ENCODE results near the gene PLCH1.
"Not testable (repeated sequence)": the region's sequence is repeated elsewhere in the genome, so short reads cannot be mapped to it uniquely, and the experiment has no call there.

The PLCH1 gene

DNA sequence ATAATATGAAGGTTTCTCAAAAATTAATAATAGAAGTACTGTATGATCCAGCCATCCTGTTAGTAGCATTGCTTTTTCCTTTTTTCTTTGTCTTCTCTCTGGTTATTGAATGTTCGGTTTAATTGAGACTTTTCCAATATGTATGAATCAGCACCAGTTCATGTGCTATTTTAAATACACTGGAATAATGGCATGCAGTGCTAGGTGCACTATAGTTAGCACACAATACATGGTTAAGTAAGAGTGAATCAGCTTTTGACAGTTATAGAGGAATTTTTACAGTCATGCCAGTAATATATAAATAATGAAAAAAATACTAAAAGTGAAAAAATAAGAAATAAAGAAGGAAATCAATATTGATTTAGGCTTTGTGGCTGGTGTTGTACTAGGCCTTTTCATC is 337.5 kb downstream of the PLCH1 start:
- no peaks in the 10 kb centered on the region for H3K27me3 ChIP-seq (ENCODE audit: insufficient read depth, poor library complexity, severe bottlenecking)
- H3K4me3 ChIP-seq (replicated peaks; ENCODE audit: insufficient read depth, low read length): no peak overlapping the region
- DNase-seq (ENCODE audit: low read depth in 1 of 2, low spot score in 1 of 2): no peak
- TF ChIP-seq, protein P1, sequence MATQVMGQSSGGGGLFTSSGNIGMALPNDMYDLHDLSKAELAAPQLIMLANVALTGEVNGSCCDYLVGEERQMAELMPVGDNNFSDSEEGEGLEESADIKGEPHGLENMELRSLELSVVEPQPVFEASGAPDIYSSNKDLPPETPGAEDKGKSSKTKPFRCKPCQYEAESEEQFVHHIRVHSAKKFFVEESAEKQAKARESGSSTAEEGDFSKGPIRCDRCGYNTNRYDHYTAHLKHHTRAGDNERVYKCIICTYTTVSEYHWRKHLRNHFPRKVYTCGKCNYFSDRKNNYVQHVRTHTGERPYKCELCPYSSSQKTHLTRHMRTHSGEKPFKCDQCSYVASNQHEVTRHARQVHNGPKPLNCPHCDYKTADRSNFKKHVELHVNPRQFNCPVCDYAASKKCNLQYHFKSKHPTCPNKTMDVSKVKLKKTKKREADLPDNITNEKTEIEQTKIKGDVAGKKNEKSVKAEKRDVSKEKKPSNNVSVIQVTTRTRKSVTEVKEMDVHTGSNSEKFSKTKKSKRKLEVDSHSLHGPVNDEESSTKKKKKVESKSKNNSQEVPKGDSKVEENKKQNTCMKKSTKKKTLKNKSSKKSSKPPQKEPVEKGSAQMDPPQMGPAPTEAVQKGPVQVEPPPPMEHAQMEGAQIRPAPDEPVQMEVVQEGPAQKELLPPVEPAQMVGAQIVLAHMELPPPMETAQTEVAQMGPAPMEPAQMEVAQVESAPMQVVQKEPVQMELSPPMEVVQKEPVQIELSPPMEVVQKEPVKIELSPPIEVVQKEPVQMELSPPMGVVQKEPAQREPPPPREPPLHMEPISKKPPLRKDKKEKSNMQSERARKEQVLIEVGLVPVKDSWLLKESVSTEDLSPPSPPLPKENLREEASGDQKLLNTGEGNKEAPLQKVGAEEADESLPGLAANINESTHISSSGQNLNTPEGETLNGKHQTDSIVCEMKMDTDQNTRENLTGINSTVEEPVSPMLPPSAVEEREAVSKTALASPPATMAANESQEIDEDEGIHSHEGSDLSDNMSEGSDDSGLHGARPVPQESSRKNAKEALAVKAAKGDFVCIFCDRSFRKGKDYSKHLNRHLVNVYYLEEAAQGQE (IDR thresholded peaks at IDR 0.05; ENCODE audit: insufficient replicate concordance, low read depth): no peak
- TF ChIP-seq GABPA (IDR thresholded peaks at IDR 0.05; ENCODE audit: low read depth) (no peak), POLR2AphosphoS5 (IDR thresholded peaks at IDR 0.05; ENCODE audit: low read depth) (no peak), SPI1 (IDR thresholded peaks at IDR 0.05; ENCODE audit: borderline replicate concordance, low read depth) (no peak)
- TF ChIP-seq, protein P2, sequence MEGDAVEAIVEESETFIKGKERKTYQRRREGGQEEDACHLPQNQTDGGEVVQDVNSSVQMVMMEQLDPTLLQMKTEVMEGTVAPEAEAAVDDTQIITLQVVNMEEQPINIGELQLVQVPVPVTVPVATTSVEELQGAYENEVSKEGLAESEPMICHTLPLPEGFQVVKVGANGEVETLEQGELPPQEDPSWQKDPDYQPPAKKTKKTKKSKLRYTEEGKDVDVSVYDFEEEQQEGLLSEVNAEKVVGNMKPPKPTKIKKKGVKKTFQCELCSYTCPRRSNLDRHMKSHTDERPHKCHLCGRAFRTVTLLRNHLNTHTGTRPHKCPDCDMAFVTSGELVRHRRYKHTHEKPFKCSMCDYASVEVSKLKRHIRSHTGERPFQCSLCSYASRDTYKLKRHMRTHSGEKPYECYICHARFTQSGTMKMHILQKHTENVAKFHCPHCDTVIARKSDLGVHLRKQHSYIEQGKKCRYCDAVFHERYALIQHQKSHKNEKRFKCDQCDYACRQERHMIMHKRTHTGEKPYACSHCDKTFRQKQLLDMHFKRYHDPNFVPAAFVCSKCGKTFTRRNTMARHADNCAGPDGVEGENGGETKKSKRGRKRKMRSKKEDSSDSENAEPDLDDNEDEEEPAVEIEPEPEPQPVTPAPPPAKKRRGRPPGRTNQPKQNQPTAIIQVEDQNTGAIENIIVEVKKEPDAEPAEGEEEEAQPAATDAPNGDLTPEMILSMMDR (IDR thresholded peaks at IDR 0.05; ENCODE audit: insufficient read depth, low read length): no peak
- H3K27ac ChIP-seq (replicated peaks): no peak overlapping the region

DNA sequence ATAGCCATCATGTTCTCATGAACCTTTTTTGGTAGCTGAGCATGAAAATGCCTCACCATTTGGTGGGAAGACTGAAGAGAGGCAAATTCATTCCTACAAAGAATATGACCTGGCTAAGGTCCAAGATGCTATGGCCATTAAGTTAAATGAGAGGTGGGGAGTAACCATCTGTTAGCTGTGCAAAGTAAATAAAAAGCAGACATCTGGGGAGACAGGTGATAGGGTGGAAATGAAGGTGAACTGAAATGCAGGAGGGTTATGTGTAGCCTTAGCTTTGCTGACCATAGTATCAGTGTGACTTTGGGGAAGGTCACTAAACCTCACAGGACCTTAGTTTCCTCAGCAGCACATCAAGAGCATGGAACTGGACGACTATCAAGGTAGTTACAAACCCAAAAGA is 340.4 kb downstream of the PLCH1 start:
- no peak for DNase-seq (ENCODE audit: low read depth in 1 of 2, low spot score in 1 of 2)
- Histone ChIP-seq H3K27ac (replicated peaks) (no peak overlapping the region), H3K27me3 (ENCODE audit: insufficient read depth, poor library complexity, severe bottlenecking) (no peaks in the 10 kb centered on the region), H3K4me3 (replicated peaks; ENCODE audit: insufficient read depth, low read length) (no peak overlapping the region)
- TF ChIP-seq, protein P1 (IDR thresholded peaks at IDR 0.05; ENCODE audit: insufficient replicate concordance, low read depth): no peak
- TF ChIP-seq GABPA (IDR thresholded peaks at IDR 0.05; ENCODE audit: low read depth): no peak
- no peak for TF ChIP-seq POLR2AphosphoS5 (IDR thresholded peaks at IDR 0.05; ENCODE audit: low read depth)
- TF ChIP-seq, protein P2 (IDR thresholded peaks at IDR 0.05; ENCODE audit: insufficient read depth, low read length): no peak
- no peak for TF ChIP-seq SPI1 (IDR thresholded peaks at IDR 0.05; ENCODE audit: borderline replicate concordance, low read depth)

DNA sequence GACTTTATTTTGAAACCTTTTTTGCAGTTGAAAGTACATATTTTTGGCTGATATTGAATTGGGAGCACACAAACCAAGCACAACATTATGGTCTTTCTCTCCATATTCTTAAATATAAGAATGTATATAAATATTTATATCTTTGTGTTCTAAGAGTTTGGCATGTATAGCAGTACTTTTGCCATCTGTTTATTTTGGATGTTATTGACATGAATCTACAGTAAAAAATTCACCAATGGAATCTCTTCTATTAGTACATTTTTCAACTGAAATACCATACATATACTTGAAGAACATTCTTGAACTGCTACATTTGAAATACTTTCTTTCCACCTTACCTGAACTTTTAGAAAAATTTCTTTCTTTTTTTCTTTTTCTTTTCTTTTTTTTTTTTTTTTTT is 342.2 kb downstream of the PLCH1 start:
- no peak overlapping the region for H3K27ac ChIP-seq (replicated peaks)
- no peak for DNase-seq (ENCODE audit: low read depth in 1 of 2, low spot score in 1 of 2)
- H3K27me3 ChIP-seq (ENCODE audit: insufficient read depth, poor library complexity, severe bottlenecking): no peaks in the 10 kb centered on the region
- no peak for TF ChIP-seq POLR2AphosphoS5 (IDR thresholded peaks at IDR 0.05; ENCODE audit: low read depth)
- no peak overlapping the region for H3K4me3 ChIP-seq (replicated peaks; ENCODE audit: insufficient read depth, low read length)

DNA sequence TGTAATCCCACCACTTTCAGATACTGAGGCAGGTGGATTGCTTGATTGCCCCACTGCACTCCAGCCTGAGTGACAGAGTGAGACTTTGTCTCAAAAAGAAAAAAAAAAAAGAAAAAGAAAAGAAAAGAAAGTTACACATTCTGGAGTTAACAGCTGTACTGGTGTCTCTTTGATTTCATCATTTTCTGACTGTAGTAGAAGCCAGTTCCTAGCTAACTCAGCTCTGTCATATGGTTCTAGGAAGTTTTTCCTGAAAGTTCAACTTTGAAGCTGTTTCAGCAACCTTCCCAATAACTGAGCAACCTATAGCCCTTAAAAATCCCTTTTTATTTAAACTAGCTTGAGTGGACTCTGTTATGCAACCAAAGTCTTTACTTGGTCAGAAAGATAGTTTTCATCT is 346.8 kb downstream of the PLCH1 start:
- no peak overlapping the region for H3K27ac ChIP-seq (replicated peaks)
- H3K27me3 ChIP-seq (ENCODE audit: insufficient read depth, poor library complexity, severe bottlenecking): no peaks in the 10 kb centered on the region
- TF ChIP-seq, protein P2 (IDR thresholded peaks at IDR 0.05; ENCODE audit: insufficient read depth, low read length): no peak
- no peak for TF ChIP-seq SPI1 (IDR thresholded peaks at IDR 0.05; ENCODE audit: borderline replicate concordance, low read depth)
- TF ChIP-seq, protein P1 (IDR thresholded peaks at IDR 0.05; ENCODE audit: insufficient replicate concordance, low read depth): no peak
- no peak for TF ChIP-seq GABPA (IDR thresholded peaks at IDR 0.05; ENCODE audit: low read depth)
- no peak for TF ChIP-seq POLR2AphosphoS5 (IDR thresholded peaks at IDR 0.05; ENCODE audit: low read depth)
- DNase-seq (ENCODE audit: low read depth in 1 of 2, low spot score in 1 of 2): no peak
- H3K4me3 ChIP-seq (replicated peaks; ENCODE audit: insufficient read depth, low read length): no peak overlapping the region

DNA sequence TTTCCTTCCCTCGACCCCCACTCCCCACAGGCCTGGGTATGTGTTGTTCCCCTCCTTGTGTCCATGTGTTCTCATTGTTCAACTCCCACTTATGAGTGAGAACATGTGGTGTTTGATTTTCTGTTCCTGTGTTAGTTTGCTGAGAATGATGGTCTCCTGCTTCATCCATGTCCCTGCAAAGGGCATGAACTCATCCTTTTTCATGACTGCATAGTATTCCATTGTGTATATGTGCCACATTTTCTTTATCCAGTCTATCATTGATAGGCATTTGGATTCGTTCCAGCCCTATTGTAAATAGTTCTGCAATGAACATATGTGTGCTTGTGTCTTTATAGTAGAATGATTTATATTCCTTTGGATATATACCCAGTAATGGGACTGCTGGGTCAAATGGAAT is 350.0 kb downstream of the PLCH1 start:
- H3K27me3 ChIP-seq (ENCODE audit: insufficient read depth, poor library complexity, severe bottlenecking); H3K27ac ChIP-seq (replicated peaks); H3K4me3 ChIP-seq (replicated peaks; ENCODE audit: insufficient read depth, low read length); DNase-seq (ENCODE audit: low read depth in 1 of 2, low spot score in 1 of 2): not testable (repeated sequence)

All from HL-60 (cell line).